HepG2 (cell line): ENCODE results near the gene AASS. TPM values are rescaled to one million over a fixed set of nuclear protein-coding genes. Genes with fewer than 3 reads are reported as not detected.

ENCODE experiments used
- ATAC-seq: fragments of 200-7000 bp; cut with Tn5 transposase; 3 replicates; pipeline ENCODE4 v1.9.1; 2020; ENCODE audit warnings: mild to moderate bottlenecking, moderate library complexity
- BruUV-seq: library from RNA; stranded (reverse); fragments of 400-500 nt; replicated peaks from 2 replicates; lab custom pipeline; 2021; lab: Mats Ljungman, UMichigan
- CTCF ChIA-PET: fragments of 300-600 bp; formaldehyde crosslinking; extraction: SDS; loops from one replicate; lab custom pipeline; 2021; ENCODE audit warnings: low total read pairs, inconsistent platforms, low intra/inter-chr PET ratio; lab: Yijun Ruan, JAX
- POLR2A ChIA-PET: fragments of 350-600 bp; sonication (Branson Sonifier 250); formaldehyde crosslinking; loops from one replicate; lab custom pipeline; 2020; ENCODE audit warnings: antibody characterized with exemption, inconsistent platforms; lab: Yijun Ruan, JAX
- DNase-seq: peaks from one replicate; pipeline ENCODE4 v3.0.0-alpha.2; 2015; ENCODE audit warnings: low spot score
- FAIRE-seq: peaks from 3 replicates; lab custom pipeline; 2011; peaks lifted over from hg19 to GRCh38; lab: Jason Lieb, UNC
- H2AFZ ChIP-seq: one replicate; pipeline ENCODE4 v1.6.1; 2011; ENCODE audit warnings: low read length, inconsistent platforms
- H3K27ac ChIP-seq: fragments of 300-600 bp; 3 replicates; pipeline ENCODE4 v1.8.0; 2011; ENCODE audit warnings: mixed run types, mild to moderate bottlenecking, mixed read lengths, low read length, inconsistent platforms; ENCODE audit not compliant: insufficient read depth; ENCODE audit errors: extremely low read length
- H3K27me3 ChIP-seq, 2 experiments: fragments of 200-600 bp in 1 of 2; 2 replicates in 1 of 2; 3 replicates in 1 of 2; pipeline versions ENCODE4 v1.6.0 to v1.8.0; 2011; ENCODE audit warnings: low read length in 2 of 2, mild to moderate bottlenecking in 2 of 2, moderate library complexity in 2 of 2, inconsistent platforms in 1 of 2; ENCODE audit not compliant: insufficient read depth in 2 of 2, control insufficient read depth in 1 of 2
- H3K36me3 ChIP-seq, 2 experiments: fragments of 200-600 bp in 1 of 2; replicated peaks in 1 of 2; 2 replicates in 1 of 2; 3 replicates in 1 of 2; pipeline versions ENCODE4 v1.5.1 to v1.8.0; 2011; ENCODE audit warnings: low read length in 2 of 2, inconsistent platforms in 1 of 2; ENCODE audit not compliant: insufficient read depth in 2 of 2, control insufficient read depth in 1 of 2
- H3K4me1 ChIP-seq: 2 replicates; pipeline ENCODE4 v1.5.1; 2012; ENCODE audit warnings: low read length, inconsistent platforms; ENCODE audit not compliant: insufficient read depth
- H3K4me2 ChIP-seq: 2 replicates; pipeline ENCODE4 v1.6.0; 2011; ENCODE audit warnings: low read depth, low read length, inconsistent platforms
- H3K4me3 ChIP-seq, 3 experiments: fragments of 200-600 bp in 1 of 3; sonication (generic), shearing (Covaris generic) in 1 of 3; replicated peaks in 1 of 3; 2 replicates each; pipeline ENCODE4 v1.5.1; 2011 to 2016; ENCODE audit warnings: low read length in 3 of 3, inconsistent platforms in 2 of 3, low read depth in 2 of 3, mild to moderate bottlenecking in 2 of 3, control low read depth in 1 of 3, mixed read lengths in 1 of 3; ENCODE audit not compliant: insufficient read depth in 1 of 3
- H3K79me2 ChIP-seq: one replicate; pipeline ENCODE4 v1.6.1; 2011; ENCODE audit warnings: low read length, inconsistent platforms; ENCODE audit not compliant: insufficient read depth
- H3K9ac ChIP-seq: 2 replicates; pipeline ENCODE4 v1.6.0; 2011; ENCODE audit warnings: mild to moderate bottlenecking, low read depth, low read length, inconsistent platforms; ENCODE audit not compliant: insufficient read depth
- H3K9me3 ChIP-seq: 2 replicates; pipeline ENCODE4 v1.5.1; 2012; ENCODE audit warnings: mild to moderate bottlenecking, low read length
- H4K20me1 ChIP-seq: 2 replicates; pipeline ENCODE4 v1.6.0; 2011; ENCODE audit warnings: inconsistent platforms, mild to moderate bottlenecking, low read length, moderate library complexity; ENCODE audit not compliant: insufficient read depth
- CHD4 ChIP-seq: fragments of 200-600 bp; sonication (generic); IDR thresholded peaks from 2 replicates; pipeline ENCODE4 v1.7.0; 2017; ENCODE audit warnings: mild to moderate bottlenecking, low read length, borderline replicate concordance
- GABPB1 ChIP-seq: IDR thresholded peaks from 2 replicates; pipeline ENCODE4 v1.6.1; 2016; ENCODE audit warnings: mild to moderate bottlenecking, missing genetic modification reagents, moderate library complexity, missing compliant biosample characterization
- PHF5A ChIP-seq: IDR thresholded peaks from one replicate; pipeline ENCODE4 v1.6.1; 2018; ENCODE audit warnings: low read depth, missing genetic modification reagents; ENCODE audit not compliant: unreplicated experiment
- RBFOX2 ChIP-seq: fragments of 200-400 bp; formaldehyde crosslinking; IDR thresholded peaks from 2 replicates; pipeline ENCODE4 v1.6.1; 2017; ENCODE audit warnings: low read depth, mild to moderate bottlenecking, low read length
- ZBTB7B ChIP-seq: sonication (generic); formaldehyde crosslinking; IDR thresholded peaks from 2 replicates; pipeline ENCODE4 v1.4.0; 2020; ENCODE audit warnings: missing genetic modification reagents
- ZNF275 ChIP-seq: sonication (generic); formaldehyde crosslinking; IDR thresholded peaks from 2 replicates; pipeline ENCODE4 v1.8.0; 2022; ENCODE audit warnings: missing genetic modification reagents, mild to moderate bottlenecking, inconsistent platforms, borderline replicate concordance
- ZNF468 ChIP-seq: sonication (generic); formaldehyde crosslinking; IDR thresholded peaks from 2 replicates; pipeline ENCODE4 v1.8.0; 2022; ENCODE audit warnings: mild to moderate bottlenecking, moderate library complexity, missing genetic modification reagents
- ZNF552 ChIP-seq: sonication (generic); formaldehyde crosslinking; IDR thresholded peaks from 2 replicates; pipeline ENCODE4 v1.9.0; 2022; ENCODE audit warnings: missing genetic modification reagents, mild to moderate bottlenecking, borderline replicate concordance
- ZNF629 ChIP-seq: sonication (generic); formaldehyde crosslinking; conservative IDR thresholded peaks from 2 replicates; pipeline ENCODE4 v1.5.0; 2020; ENCODE audit warnings: missing genetic modification reagents
- WGBS: methylation state at CpG from one replicate; pipeline ENCODE4 v1.1.6; 2017; ENCODE audit warnings: low lambda C conversion rate; 5-methylcytosine and 5-hydroxymethylcytosine counted together
- in situ Hi-C: cut with HindIII; loops from 2 replicates; pipeline ENCODE4 v1.10.0; 2017; ENCODE audit warnings: low pct_unique_long_range_greater_than_20kb; ENCODE audit not compliant: extremely low pct_ligation_motif_present
- intact Hi-C: fragments of 100-400 bp; cut with micrococcal nuclease; formaldehyde crosslinking; loops from one replicate; pipeline ENCODE4 v1.10.0; 2022; ENCODE audit not compliant: unreplicated experiment
- polyA plus RNA-seq, 8 experiments: library from polyadenylated mRNA; depleted of rRNA in 3 of 8; stranded (reverse) in 7 of 8; unstranded in 1 of 8; fragments of >200 nt; fragmentation: Illumina TruSeq in 4 of 8; extraction: Trizol in 4 of 8; gene quantifications; 2 replicates each; pipeline versions ENCODE4 v1.2.1 to v1.2.3, GENCODE V29; 2011 to 2016; ENCODE audit warnings: low read depth in 4 of 8, missing spikeins in 1 of 8, mixed read lengths in 1 of 8; ENCODE audit not compliant: insufficient read depth in 1 of 8
- total RNA-seq, 5 experiments: library from RNA; depleted of rRNA; stranded (reverse); fragments of >200 nt; fragmentation: Illumina TruSeq; extraction: Trizol; gene quantifications; 2 replicates each; pipeline ENCODE4 v1.2.3, GENCODE V29; 2016; ENCODE audit warnings: low read depth in 1 of 5
- TF ChIP-seq, protein P1 (sequence below): sonication (generic); formaldehyde crosslinking; IDR thresholded peaks from 2 replicates; pipeline ENCODE4 v1.5.0; 2020; ENCODE audit warnings: missing genetic modification reagents, mild to moderate bottlenecking, borderline replicate concordance

The AASS gene
- total and polyA plus RNA-seq, 2 of the 13 experiments (the other 11 are each of a cell fraction or from before 2014, with no cell fraction given): 11.6 to 43.9 TPM

- TF ChIP-seq RBFOX2: no peak
- TF ChIP-seq ZBTB7B (CRISPR knock-in tag): no peak
- no peak for TF ChIP-seq ZNF468 (CRISPR knock-in tag)
- TF ChIP-seq CHD4: no peak
- TF ChIP-seq GABPB1 (CRISPR knock-in tag): no peak
- no peak for TF ChIP-seq PHF5A (CRISPR knock-in tag)
- TF ChIP-seq ZNF275 (CRISPR knock-in tag): no peak
- TF ChIP-seq, protein P1, sequence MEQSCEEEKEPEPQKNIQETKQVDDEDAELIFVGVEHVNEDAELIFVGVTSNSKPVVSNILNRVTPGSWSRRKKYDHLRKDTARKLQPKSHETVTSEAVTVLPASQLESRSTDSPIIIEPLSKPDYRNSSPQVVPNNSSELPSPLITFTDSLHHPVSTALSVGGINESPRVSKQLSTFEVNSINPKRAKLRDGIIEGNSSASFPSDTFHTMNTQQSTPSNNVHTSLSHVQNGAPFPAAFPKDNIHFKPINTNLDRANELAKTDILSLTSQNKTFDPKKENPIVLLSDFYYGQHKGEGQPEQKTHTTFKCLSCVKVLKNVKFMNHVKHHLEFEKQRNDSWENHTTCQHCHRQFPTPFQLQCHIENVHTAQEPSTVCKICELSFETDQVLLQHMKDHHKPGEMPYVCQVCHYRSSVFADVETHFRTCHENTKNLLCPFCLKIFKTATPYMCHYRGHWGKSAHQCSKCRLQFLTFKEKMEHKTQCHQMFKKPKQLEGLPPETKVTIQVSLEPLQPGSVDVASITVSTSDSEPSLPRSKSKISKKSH (CRISPR knock-in tag): no peak
- no peak for TF ChIP-seq ZNF552 (CRISPR knock-in tag)
- TF ChIP-seq ZNF629 (CRISPR knock-in tag): no peak
- TF ChIP-seq, all 625 proteins: peak for 0
- 68% methylated on average over 5 of the region's 5 CpGs for WGBS
- CTCF ChIA-PET: no interaction called here
- Histone ChIP-seq H3K4me2 (peak overlapping the region; percentile 50), H3K4me3 (peak overlapping the region in 2 of 3 experiments; percentile 7 to 17; a peak in 3 of 6 replicates), H4K20me1 (no peaks in the 10 kb centered on the region; the same call in 1 of the 2 replicates), H3K4me1 (peaks cover 25% of the 10 kb centered on the region), H3K9me3 (no peaks in the 10 kb centered on the region), H3K36me3 (no peaks in the 10 kb centered on the region), H2AFZ (peak overlapping the region; percentile 79), H3K9ac (no peak overlapping the region), H3K27ac (peak overlapping the region; percentile 21), H3K79me2 (peaks cover 23% of the 10 kb centered on the region), H3K27me3 (no peaks in the 10 kb centered on the region)
- DNase-seq (no peak), ATAC-seq (peak; percentile 47), FAIRE-seq (no peak)
- in situ Hi-C loops: no loop called here
- intact Hi-C loops: no loop called here
- BruUV-seq: no TSS peak
- POLR2A ChIA-PET: no interaction called here
Observed at GRCh38 chr7:122137251-122138077, 6.6 kb downstream of the AASS start.
